ENCODE results near the gene FOSB. TPM values are rescaled to one million over a fixed set of nuclear protein-coding genes. Genes with fewer than 3 reads are reported as not detected.

Gene FOSB
- total and polyA plus RNA-seq, 2 experiments from 2014 or later, result 0.55 to 1.9 TPM

- H3K4me3 Mint-ChIP-seq, result no peak overlapping the region
These were observed 46.7 kb downstream of the FOSB start for GRCh38 chr19:45514376-45515051.

More at GRCh38 chr19:45514376-45515051, 46.7 kb downstream of the FOSB start:
- H3K4me1 ChIP-seq (ENCODE audit: insufficient read depth), result peaks cover 13% of the 10 kb centered on the region
- H3K4me2 ChIP-seq, result no peak overlapping the region
- H2AFZ ChIP-seq, result no peak overlapping the region
- H3K9me2 ChIP-seq (ENCODE audit: insufficient read depth), result no peaks in the 10 kb centered on the region
- ATAC-seq (no peak), DNase-seq (ENCODE audit: low spot score) (no peak)
- Mint-ChIP-seq H3K27ac (no peak overlapping the region), H3K4me1 (peaks cover 16% of the 10 kb centered on the region), H3K9me3 (no peaks in the 10 kb centered on the region; the same call in 2 of the 3 replicates), H3K36me3 (ENCODE audit: low read depth) (peaks cover 30% of the 10 kb centered on the region), H3K27me3 (ENCODE audit: insufficient read depth, low read depth, poor library complexity) (peaks cover 2% of the 10 kb centered on the region)
- peaks cover 7% of the 10 kb centered on the region for H3K36me3 ChIP-seq (ENCODE audit: insufficient read depth)
- H3K4me3 ChIP-seq, result no peak overlapping the region
- H3K79me2 ChIP-seq (replicated peaks; ENCODE audit: insufficient read depth), result peaks cover 83% of the 10 kb centered on the region
- H3K27ac ChIP-seq (ENCODE audit: low read depth), result no peak overlapping the region
- no peaks in the 10 kb centered on the region for H3K27me3 ChIP-seq (ENCODE audit: insufficient read depth)
- TF ChIP-seq EZH2phosphoT487 (IDR thresholded peaks at IDR 0.05; ENCODE audit: unreplicated experiment) (no peak), EZH2 (IDR thresholded peaks at IDR 0.05; ENCODE audit: low read depth, unreplicated experiment) (no peak), CREB1 (CRISPR knock-in tag; IDR thresholded peaks at IDR 0.05; ENCODE audit: low read depth) (no peak), ZNF114 (CRISPR knock-in tag; IDR thresholded peaks at IDR 0.05) (no peak), ZNF331 (CRISPR knock-in tag; IDR thresholded peaks at IDR 0.05; ENCODE audit: low read depth) (no peak), NANOG (IDR thresholded peaks at IDR 0.05; ENCODE audit: borderline replicate concordance) (no peak), STAT1 (IDR thresholded peaks at IDR 0.05; ENCODE audit: unreplicated experiment) (no peak), POLR2AphosphoS5 (IDR thresholded peaks at IDR 0.05; ENCODE audit: low read depth) (no peak), JUNB (IDR thresholded peaks at IDR 0.05; ENCODE audit: unreplicated experiment) (no peak)
- TF ChIP-seq, protein P1, sequence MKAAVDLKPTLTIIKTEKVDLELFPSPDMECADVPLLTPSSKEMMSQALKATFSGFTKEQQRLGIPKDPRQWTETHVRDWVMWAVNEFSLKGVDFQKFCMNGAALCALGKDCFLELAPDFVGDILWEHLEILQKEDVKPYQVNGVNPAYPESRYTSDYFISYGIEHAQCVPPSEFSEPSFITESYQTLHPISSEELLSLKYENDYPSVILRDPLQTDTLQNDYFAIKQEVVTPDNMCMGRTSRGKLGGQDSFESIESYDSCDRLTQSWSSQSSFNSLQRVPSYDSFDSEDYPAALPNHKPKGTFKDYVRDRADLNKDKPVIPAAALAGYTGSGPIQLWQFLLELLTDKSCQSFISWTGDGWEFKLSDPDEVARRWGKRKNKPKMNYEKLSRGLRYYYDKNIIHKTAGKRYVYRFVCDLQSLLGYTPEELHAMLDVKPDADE (IDR thresholded peaks at IDR 0.05), result no peak
- TF ChIP-seq, protein P2, sequence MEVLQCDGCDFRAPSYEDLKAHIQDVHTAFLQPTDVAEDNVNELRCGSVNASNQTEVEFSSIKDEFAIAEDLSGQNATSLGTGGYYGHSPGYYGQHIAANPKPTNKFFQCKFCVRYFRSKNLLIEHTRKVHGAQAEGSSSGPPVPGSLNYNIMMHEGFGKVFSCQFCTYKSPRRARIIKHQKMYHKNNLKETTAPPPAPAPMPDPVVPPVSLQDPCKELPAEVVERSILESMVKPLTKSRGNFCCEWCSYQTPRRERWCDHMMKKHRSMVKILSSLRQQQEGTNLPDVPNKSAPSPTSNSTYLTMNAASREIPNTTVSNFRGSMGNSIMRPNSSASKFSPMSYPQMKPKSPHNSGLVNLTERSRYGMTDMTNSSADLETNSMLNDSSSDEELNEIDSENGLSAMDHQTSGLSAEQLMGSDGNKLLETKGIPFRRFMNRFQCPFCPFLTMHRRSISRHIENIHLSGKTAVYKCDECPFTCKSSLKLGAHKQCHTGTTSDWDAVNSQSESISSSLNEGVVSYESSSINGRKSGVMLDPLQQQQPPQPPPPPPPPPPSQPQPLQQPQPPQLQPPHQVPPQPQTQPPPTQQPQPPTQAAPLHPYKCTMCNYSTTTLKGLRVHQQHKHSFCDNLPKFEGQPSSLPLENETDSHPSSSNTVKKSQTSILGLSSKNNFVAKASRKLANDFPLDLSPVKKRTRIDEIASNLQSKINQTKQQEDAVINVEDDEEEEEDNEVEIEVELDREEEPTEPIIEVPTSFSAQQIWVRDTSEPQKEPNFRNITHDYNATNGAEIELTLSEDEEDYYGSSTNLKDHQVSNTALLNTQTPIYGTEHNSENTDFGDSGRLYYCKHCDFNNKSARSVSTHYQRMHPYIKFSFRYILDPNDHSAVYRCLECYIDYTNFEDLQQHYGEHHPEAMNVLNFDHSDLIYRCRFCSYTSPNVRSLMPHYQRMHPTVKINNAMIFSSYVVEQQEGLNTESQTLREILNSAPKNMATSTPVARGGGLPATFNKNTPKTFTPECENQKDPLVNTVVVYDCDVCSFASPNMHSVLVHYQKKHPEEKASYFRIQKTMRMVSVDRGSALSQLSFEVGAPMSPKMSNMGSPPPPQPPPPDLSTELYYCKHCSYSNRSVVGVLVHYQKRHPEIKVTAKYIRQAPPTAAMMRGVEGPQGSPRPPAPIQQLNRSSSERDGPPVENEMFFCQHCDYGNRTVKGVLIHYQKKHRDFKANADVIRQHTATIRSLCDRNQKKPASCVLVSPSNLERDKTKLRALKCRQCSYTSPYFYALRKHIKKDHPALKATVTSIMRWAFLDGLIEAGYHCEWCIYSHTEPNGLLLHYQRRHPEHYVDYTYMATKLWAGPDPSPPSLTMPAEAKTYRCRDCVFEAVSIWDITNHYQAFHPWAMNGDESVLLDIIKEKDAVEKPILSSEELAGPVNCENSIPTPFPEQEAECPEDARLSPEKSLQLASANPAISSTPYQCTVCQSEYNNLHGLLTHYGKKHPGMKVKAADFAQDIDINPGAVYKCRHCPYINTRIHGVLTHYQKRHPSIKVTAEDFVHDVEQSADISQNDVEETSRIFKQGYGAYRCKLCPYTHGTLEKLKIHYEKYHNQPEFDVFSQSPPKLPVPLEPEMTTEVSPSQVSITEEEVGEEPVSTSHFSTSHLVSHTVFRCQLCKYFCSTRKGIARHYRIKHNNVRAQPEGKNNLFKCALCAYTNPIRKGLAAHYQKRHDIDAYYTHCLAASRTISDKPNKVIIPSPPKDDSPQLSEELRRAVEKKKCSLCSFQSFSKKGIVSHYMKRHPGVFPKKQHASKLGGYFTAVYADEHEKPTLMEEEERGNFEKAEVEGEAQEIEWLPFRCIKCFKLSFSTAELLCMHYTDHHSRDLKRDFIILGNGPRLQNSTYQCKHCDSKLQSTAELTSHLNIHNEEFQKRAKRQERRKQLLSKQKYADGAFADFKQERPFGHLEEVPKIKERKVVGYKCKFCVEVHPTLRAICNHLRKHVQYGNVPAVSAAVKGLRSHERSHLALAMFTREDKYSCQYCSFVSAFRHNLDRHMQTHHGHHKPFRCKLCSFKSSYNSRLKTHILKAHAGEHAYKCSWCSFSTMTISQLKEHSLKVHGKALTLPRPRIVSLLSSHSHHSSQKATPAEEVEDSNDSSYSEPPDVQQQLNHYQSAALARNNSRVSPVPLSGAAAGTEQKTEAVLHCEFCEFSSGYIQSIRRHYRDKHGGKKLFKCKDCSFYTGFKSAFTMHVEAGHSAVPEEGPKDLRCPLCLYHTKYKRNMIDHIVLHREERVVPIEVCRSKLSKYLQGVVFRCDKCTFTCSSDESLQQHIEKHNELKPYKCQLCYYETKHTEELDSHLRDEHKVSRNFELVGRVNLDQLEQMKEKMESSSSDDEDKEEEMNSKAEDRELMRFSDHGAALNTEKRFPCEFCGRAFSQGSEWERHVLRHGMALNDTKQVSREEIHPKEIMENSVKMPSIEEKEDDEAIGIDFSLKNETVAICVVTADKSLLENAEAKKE (CRISPR knock-in tag; IDR thresholded peaks at IDR 0.05), result no peak
- TF ChIP-seq, protein P3, sequence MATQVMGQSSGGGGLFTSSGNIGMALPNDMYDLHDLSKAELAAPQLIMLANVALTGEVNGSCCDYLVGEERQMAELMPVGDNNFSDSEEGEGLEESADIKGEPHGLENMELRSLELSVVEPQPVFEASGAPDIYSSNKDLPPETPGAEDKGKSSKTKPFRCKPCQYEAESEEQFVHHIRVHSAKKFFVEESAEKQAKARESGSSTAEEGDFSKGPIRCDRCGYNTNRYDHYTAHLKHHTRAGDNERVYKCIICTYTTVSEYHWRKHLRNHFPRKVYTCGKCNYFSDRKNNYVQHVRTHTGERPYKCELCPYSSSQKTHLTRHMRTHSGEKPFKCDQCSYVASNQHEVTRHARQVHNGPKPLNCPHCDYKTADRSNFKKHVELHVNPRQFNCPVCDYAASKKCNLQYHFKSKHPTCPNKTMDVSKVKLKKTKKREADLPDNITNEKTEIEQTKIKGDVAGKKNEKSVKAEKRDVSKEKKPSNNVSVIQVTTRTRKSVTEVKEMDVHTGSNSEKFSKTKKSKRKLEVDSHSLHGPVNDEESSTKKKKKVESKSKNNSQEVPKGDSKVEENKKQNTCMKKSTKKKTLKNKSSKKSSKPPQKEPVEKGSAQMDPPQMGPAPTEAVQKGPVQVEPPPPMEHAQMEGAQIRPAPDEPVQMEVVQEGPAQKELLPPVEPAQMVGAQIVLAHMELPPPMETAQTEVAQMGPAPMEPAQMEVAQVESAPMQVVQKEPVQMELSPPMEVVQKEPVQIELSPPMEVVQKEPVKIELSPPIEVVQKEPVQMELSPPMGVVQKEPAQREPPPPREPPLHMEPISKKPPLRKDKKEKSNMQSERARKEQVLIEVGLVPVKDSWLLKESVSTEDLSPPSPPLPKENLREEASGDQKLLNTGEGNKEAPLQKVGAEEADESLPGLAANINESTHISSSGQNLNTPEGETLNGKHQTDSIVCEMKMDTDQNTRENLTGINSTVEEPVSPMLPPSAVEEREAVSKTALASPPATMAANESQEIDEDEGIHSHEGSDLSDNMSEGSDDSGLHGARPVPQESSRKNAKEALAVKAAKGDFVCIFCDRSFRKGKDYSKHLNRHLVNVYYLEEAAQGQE (IDR thresholded peaks at IDR 0.05; ENCODE audit: unreplicated experiment), result no peak
- TF ChIP-seq, protein P4, sequence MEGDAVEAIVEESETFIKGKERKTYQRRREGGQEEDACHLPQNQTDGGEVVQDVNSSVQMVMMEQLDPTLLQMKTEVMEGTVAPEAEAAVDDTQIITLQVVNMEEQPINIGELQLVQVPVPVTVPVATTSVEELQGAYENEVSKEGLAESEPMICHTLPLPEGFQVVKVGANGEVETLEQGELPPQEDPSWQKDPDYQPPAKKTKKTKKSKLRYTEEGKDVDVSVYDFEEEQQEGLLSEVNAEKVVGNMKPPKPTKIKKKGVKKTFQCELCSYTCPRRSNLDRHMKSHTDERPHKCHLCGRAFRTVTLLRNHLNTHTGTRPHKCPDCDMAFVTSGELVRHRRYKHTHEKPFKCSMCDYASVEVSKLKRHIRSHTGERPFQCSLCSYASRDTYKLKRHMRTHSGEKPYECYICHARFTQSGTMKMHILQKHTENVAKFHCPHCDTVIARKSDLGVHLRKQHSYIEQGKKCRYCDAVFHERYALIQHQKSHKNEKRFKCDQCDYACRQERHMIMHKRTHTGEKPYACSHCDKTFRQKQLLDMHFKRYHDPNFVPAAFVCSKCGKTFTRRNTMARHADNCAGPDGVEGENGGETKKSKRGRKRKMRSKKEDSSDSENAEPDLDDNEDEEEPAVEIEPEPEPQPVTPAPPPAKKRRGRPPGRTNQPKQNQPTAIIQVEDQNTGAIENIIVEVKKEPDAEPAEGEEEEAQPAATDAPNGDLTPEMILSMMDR (conservative IDR thresholded peaks at IDR 0.05; ENCODE audit: low read depth in 2 of 2), result no peak
- H3F3A ChIP-seq (replicated peaks; ENCODE audit: low read depth), result peaks cover 4% of the 10 kb centered on the region; the same call in 1 of the 2 replicates
- peaks cover 55% of the 10 kb centered on the region for H4K20me1 ChIP-seq (replicated peaks; ENCODE audit: insufficient read depth)

Data from GM23338 (cell line).